MG63 (cell line): Measurements from ENCODE around the gene CAMK1D. TPM values are rescaled to one million over a fixed set of nuclear protein-coding genes. Genes with fewer than 3 reads are reported as not detected.

Experiments used
- DNase-seq: peaks from one replicate; pipeline ENCODE4 v3.0.0-alpha.2; 2020
- H3K27me3 ChIP-seq: fragments of 250-450 bp; sonication (Bioruptor Pico); 2 replicates; pipeline ENCODE4 v1.5.1; 2020; ENCODE audit warnings: mild to moderate bottlenecking, moderate library complexity
- H3K36me3 ChIP-seq: fragments of 250-450 bp; sonication (Bioruptor Pico); 2 replicates; pipeline ENCODE4 v1.5.1; 2020; ENCODE audit warnings: mild to moderate bottlenecking, moderate library complexity
- H3K4me3 ChIP-seq: fragments of 250-450 bp; sonication (Bioruptor Pico); 2 replicates; pipeline ENCODE4 v1.5.1; 2020; ENCODE audit warnings: mild to moderate bottlenecking, moderate library complexity
- H3K9me3 ChIP-seq: fragments of 250-450 bp; sonication (Bioruptor Pico); 2 replicates; pipeline ENCODE4 v1.5.1; 2020; ENCODE audit warnings: mild to moderate bottlenecking, moderate library complexity
- total RNA-seq: library from RNA; depleted of rRNA; stranded (reverse); fragments of >200 nt; shearing (Covaris generic); gene quantifications from 2 replicates; pipeline ENCODE4 v1.2.3, GENCODE V29; 2014; ENCODE audit warnings: low replicate concordance

Gene CAMK1D
- total RNA-seq, 1 experiment from 2014 or later, result 13.2 TPM

DNA sequence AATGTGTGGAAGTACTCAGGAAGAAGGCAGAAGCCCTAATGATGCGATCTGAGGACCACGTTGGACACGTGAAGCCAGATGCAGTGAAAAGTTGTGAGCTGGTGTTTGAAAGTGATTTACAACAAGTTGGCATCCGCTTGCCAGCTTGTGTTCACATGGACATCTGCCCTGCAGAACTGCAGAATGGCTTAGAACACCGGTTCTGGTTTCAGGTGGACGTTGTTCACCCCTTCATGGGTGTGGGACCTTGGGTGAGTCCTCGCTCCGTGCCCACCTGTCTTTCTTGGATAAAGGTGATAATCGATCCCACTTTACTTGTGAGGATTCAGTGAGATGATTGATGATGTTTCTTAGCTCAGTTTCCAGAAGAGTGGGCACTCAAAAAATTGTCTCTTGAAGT is 53.8 kb downstream of the CAMK1D start:
- Histone ChIP-seq H3K9me3 (no peaks in the 10 kb centered on the region), H3K27me3 (no peaks in the 10 kb centered on the region), H3K4me3 (no peak overlapping the region), H3K36me3 (peaks cover 3% of the 10 kb centered on the region; the same call in 1 of the 2 replicates)
- DNase-seq, result no peak

DNA sequence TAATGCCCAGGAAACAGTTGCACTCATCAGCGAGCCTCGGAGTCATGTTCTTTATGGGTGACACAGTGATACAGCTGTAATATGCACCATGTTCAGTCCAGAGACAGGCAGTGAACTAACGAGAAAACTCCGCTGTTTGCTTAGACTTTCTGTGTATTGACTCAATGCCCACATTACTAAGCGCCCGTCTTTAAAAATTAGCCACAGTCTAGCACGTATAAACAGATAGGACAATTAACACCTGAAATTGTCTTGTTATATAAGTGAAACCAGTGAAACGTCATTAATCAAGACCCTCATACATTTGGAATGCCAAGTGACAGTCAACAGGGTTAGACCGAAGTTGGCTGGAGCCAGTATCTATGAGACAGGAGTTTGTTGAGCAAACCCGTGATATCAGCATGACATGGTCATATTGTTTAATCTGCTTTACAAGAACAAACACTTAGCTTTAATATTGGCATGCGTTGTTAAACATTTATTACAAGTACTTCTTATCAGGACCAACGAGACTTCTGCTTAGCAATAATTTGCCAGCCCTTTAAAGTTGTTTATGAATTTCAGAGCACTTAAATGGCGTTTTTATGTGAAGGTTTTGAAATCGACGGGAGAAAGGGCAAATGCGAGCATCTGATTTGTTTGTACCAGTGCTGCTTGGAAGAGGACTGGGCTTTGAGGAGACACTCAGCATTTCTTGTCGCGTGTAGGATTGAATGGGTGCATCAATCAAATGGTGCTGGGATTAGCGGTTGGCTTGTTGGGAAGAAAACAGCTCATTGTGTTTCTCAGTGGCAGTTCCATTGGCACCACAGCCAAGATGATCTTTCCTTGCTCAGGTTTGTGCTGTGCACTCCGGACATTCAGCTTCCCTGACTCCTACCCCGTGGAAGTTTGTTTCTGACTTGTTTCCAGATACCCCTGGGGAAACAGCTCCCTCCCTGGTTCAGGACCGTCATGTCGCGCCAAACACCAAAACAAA is 56.3 kb downstream of the CAMK1D start:
- DNase-seq, result no peak

GRCh38 chr10:12406764-12407400 is 57.5 kb downstream of the CAMK1D start:
- DNase-seq, result no peak
- Histone ChIP-seq H3K4me3 (no peak overlapping the region), H3K9me3 (no peaks in the 10 kb centered on the region), H3K27me3 (no peaks in the 10 kb centered on the region), H3K36me3 (peaks cover 2% of the 10 kb centered on the region; the same call in 1 of the 2 replicates)

More for the DNA sequence above, 56.3 kb downstream of the CAMK1D start:
- H3K4me3 ChIP-seq, result no peak overlapping the region
- H3K27me3 ChIP-seq, result no peaks in the 10 kb centered on the region
- H3K36me3 ChIP-seq, result peaks cover 2% of the 10 kb centered on the region; the same call in 1 of the 2 replicates
- H3K9me3 ChIP-seq, result no peaks in the 10 kb centered on the region

DNA sequence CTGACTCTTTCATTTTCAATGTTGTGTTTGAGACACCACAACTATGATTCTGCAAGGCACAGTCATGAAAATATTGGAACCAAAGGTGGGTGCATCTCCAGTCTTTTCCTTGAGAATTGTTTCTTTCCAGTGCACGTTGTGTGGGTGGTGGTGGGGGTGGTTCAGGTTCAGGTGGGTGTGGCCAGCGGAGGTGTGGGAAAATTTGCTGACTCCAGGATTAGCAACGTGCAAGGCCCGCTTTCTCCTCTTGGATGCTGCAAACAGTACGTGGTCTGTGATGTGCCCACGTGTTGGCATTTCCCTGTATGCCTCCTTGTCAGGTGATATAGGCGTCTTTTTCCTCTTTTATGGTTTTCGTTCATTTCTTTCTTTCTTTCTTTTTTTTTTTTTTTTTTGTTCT is 59.1 kb downstream of the CAMK1D start:
- 0 out of 2 replicates have a peak, but pooled peaks cover 2% of the 10 kb centered on the region for H3K36me3 ChIP-seq
- DNase-seq, result no peak

GRCh38 chr10:12409161-12409560 is 59.8 kb downstream of the CAMK1D start:
- Histone ChIP-seq H3K9me3 (no peaks in the 10 kb centered on the region), H3K4me3 (no peak overlapping the region), H3K27me3 (no peaks in the 10 kb centered on the region), H3K36me3 (0 out of 2 replicates have a peak, but pooled peaks cover 2% of the 10 kb centered on the region)
- no peak for DNase-seq

More for the DNA sequence above, 59.1 kb downstream of the CAMK1D start:
- Histone ChIP-seq H3K27me3 (no peaks in the 10 kb centered on the region), H3K9me3 (no peaks in the 10 kb centered on the region), H3K4me3 (no peak overlapping the region)

DNA sequence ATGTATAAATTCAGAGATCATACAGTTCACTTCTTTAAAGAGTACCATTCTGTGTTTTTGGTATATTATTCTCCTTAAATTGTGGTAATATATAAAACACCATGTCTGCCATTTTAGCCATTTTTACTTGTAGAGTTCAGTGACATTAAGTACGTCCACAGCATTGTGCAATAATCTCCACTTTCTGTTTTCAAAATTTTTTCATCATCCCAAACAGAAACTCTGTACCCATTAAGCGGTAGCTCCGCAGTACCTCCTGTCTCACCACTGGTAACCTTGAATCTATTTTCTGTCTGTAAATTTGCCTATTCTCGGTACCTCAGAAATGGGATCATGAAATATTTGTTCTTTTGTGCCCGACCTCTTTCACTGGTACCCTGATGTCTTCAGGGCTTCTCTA is 60.3 kb downstream of the CAMK1D start:
- Histone ChIP-seq H3K4me3 (no peak overlapping the region), H3K27me3 (no peaks in the 10 kb centered on the region), H3K9me3 (no peaks in the 10 kb centered on the region), H3K36me3 (0 out of 2 replicates have a peak, but pooled peaks cover 2% of the 10 kb centered on the region)
- no peak for DNase-seq

DNA sequence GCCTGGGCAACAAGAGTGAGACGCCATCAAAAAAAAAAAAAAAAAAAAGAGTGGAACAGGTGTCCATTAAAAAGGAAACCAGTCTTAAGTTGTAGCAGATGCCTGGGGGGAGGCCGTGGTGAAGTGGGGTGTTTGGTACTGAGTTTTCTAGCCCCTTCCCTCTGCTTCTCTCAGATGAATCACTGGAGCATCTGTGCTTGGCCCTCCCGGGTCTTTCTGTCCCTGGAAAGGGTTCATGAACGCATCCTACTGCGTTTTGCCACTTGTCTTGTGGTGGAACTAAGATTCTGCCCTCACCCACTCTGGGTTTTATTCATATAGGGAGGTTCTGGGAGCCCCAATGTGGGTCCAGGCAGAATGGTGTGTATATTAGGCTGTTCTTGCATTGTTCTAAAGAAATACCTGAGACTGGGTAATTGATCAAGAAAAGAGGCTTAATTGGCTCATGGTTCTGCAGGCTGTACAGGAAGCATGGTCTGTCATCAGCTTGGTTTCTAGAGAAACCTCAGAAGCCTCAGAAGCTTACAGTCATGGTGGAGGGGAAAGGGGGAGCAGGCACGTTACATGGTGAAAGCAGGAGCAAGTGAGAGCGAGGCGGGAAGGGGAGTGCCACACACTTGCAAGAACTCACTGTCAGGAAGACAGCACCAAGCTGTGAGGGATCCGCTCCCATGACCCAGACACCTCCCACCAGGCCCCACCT is 63.5 kb downstream of the CAMK1D start:
- no peak for DNase-seq
- no peaks in the 10 kb centered on the region for H3K9me3 ChIP-seq
- no peak overlapping the region for H3K4me3 ChIP-seq
- 0 out of 2 replicates have a peak, but pooled peaks cover 2% of the 10 kb centered on the region for H3K36me3 ChIP-seq
- H3K27me3 ChIP-seq, result no peaks in the 10 kb centered on the region

- no peak for DNase-seq
- H3K27me3 ChIP-seq, result no peaks in the 10 kb centered on the region
- H3K9me3 ChIP-seq, result no peaks in the 10 kb centered on the region
- H3K36me3 ChIP-seq, result 0 out of 2 replicates have a peak, but pooled peaks cover 2% of the 10 kb centered on the region
- H3K4me3 ChIP-seq, result no peak overlapping the region
Measured at GRCh38 chr10:12413369-12413711, 64.0 kb downstream of the CAMK1D start.

DNA sequence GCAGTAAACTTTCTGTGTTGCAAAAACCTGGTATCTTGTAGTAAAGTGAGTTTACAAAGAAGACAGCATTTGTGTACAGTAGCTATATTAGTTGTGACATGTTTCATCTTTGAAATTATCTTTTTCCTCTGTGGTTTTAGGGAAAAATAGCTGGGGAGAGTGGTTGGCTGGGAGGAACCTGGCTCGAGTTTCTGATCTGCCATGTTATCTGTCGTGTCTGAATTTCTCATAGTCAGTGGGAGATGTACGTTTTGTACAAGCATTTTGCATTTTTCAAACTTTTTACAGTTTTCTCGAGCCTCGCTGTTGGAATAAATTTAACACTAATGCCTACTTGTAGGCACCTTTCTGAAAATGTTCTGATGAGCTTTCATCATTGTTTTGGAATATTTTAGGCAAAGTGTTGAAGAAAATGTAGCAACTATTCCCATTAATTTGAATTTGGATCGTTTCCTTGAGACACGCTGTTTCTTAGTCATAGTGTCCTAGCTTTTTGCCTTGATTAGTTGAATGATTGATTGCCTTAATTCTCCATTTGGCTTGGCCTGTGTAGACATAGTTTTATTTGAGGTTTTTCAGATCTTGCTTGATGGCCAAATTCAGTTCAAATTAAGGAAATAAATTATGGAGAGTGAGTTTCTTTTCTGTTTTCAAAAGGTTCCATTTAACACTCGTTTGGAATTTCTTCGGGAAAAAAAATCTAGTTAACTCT is 65.1 kb downstream of the CAMK1D start:
- 0 out of 2 replicates have a peak, but pooled peaks cover 2% of the 10 kb centered on the region for H3K36me3 ChIP-seq
- no peaks in the 10 kb centered on the region for H3K9me3 ChIP-seq
- H3K27me3 ChIP-seq, result no peaks in the 10 kb centered on the region
- no peak for DNase-seq
- no peak overlapping the region for H3K4me3 ChIP-seq

DNA sequence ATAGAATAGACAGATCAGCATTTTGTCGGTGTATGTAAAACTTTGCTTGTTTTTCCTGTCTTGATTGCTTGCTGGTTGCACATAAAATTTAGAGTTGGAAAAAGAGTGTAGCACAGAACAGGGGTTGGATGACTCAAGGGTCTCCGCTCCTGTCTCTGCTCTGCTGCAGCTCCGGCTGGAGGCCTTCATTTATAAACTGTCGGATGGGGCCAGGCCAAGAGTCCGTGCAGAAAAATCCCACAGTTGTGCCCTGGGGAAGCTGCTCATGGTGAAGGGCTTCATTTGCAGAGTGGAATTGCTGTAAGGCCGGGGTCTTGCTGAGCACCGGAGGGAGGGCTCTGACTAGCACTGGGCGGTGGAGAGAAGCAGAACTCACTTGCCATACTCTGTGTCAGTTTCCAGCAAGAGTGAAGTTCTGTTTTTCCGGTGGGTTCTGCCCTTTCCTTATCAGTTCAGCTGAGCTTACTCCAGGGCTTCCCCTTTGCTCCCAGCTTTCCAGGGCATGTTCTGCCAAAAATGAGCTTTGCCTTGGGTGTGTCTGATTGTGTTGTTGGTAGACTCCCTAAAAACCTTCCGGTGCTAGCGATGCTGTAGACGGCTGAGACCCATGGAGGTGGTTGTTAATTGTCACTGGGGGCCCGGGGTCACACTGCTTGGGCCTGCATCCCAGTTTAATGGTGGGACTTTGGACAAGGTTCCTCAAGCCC is 67.2 kb downstream of the CAMK1D start:
- no peaks in the 10 kb centered on the region for H3K36me3 ChIP-seq
- no peak for DNase-seq
- H3K27me3 ChIP-seq, result no peaks in the 10 kb centered on the region
- no peak overlapping the region for H3K4me3 ChIP-seq
- no peaks in the 10 kb centered on the region for H3K9me3 ChIP-seq

DNA sequence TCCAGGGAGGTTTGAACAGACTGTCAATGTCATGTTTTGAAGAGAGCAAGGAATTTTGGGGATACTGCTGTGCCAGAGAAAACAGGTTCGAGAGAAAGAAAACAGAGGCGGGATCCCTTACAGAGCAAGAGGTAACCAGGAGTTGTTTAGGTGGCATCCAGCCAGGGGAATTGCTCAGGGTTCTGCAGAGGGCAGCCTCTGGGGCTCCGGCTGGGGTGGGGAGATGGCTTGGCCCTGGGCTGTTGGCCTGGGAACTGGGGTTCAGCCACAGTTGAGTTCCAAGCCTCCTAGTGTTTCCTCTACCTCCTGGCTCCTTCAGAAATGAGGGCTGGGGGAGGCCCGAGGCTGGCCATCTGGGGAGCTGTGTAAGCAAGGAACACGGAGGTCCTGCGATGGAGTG is 68.0 kb downstream of the CAMK1D start:
- no peaks in the 10 kb centered on the region for H3K36me3 ChIP-seq
- no peak overlapping the region for H3K4me3 ChIP-seq
- H3K9me3 ChIP-seq, result no peaks in the 10 kb centered on the region
- DNase-seq, result peak; percentile 10
- no peaks in the 10 kb centered on the region for H3K27me3 ChIP-seq

- H3K9me3 ChIP-seq, result no peaks in the 10 kb centered on the region
- H3K4me3 ChIP-seq, result no peak overlapping the region
- peak; percentile 73 for DNase-seq
- H3K36me3 ChIP-seq, result no peaks in the 10 kb centered on the region
- H3K27me3 ChIP-seq, result no peaks in the 10 kb centered on the region
Measured at GRCh38 chr10:12418000-12418399, 68.7 kb downstream of the CAMK1D start.

DNA sequence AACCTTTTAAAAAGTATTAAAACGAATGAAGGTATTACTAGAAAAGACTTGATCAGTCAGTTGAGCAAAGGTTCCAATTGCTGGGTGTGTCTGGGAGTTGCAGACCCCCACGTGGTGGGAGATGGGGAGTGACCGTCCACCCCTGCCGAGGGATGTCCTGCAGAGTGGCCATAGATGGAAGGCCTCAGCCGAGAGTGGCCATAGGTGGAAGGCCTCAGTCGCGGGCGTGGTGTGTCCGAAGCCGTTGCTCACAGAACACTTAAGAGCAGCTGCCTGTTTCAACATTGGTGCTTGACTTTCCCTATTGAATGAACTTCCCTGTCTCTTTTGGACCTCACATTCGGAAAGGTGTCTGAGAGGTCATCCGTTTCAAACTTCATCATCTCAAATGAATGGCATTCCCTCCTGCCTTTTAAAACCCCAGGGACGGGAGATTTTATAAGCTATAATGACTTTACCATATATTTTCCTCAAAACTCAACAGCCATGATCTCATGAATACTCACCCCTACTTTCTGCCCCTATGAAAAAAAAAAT is 69.4 kb downstream of the CAMK1D start:
- Histone ChIP-seq H3K4me3 (no peak overlapping the region), H3K9me3 (no peaks in the 10 kb centered on the region), H3K27me3 (no peaks in the 10 kb centered on the region), H3K36me3 (no peaks in the 10 kb centered on the region)
- DNase-seq, result no peak

GRCh38 chr10:12419262-12419847 is 70.0 kb downstream of the CAMK1D start:
- peak; percentile 91 for DNase-seq
- no peaks in the 10 kb centered on the region for H3K36me3 ChIP-seq
- no peaks in the 10 kb centered on the region for H3K9me3 ChIP-seq
- H3K27me3 ChIP-seq, result no peaks in the 10 kb centered on the region
- no peak overlapping the region for H3K4me3 ChIP-seq

GRCh38 chr10:12420530-12421120 is 71.3 kb downstream of the CAMK1D start:
- H3K36me3 ChIP-seq, result no peaks in the 10 kb centered on the region
- H3K4me3 ChIP-seq, result no peak overlapping the region
- no peak for DNase-seq
- H3K27me3 ChIP-seq, result no peaks in the 10 kb centered on the region
- no peaks in the 10 kb centered on the region for H3K9me3 ChIP-seq
